NCI-H1048 (cell line): Measurements from ENCODE around the gene PLCB4.

Source experiments
- DNase-seq: peaks from one replicate; lab custom pipeline; 2025; lab: John Stamatoyannopoulos, UW

Gene PLCB4

DNA sequence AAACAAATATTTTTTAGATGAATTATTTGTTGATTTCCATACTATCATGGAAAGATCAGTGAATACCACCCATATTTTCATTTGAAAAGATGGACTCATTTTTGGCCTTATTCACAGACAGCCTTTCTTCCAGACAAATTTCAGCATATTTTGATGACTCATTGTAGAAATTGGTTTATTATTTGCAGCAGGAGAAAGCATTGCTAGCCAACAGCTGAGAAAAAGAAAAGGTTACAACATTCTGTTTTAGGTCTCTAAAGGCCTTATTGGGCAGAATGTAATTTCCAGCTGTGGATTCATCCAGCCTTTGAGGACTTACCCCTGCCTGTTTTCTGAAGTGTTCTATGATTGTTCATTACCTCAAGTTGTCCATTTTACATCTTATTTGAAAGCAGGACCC is 201.9 kb downstream of the PLCB4 start:
- no peak for DNase-seq

- no peak for DNase-seq
Measured at GRCh38 chr20:9276966-9277468, 208.1 kb downstream of the PLCB4 start.

DNA sequence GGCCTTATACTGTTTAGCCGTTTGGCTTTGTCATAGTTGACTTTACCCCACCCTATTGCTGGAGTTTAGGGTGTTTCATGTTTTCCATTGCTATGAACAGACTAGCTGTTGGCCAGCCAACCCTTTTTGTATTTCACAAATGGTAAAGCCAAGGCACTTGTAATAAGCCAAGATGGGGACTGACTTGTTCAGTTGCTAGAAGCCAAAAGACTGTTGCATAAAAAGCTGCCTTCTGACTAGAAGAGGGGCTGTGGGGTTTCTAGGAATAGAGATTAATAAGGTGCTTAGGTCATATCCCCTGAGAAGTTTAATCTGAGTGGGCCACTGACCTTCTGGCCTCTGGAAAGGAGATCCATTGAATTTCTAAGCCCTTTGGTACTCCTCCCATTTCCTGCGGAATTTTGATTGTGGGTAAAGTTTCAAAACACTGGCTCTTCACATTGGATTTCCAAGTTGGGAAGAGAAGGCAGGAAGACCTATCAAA is 211.1 kb downstream of the PLCB4 start:
- no peak for DNase-seq

- DNase-seq, result no peak
Measured at GRCh38 chr20:9280666-9281065, 211.8 kb downstream of the PLCB4 start.

GRCh38 chr20:9281803-9282202 is 212.9 kb downstream of the PLCB4 start:
- DNase-seq, result no peak

DNA sequence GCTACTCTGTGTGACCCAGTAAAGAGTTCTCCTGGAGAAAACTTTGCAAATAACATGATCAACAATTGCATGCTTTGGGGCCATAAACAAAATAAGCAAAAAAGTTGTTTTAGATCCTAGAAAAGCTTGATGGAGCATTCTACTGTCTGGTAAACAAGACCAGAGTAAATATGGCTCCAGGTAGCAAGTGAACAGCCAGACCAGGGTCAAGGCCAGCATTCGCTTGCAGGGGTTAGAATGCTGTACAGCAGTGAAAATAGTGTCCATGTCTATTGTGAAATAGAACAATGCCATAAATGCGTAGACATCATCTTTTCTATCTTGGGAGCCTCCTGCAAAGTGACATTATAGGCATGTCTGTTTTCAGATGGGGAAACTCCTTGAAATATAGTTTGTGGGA is 216.7 kb downstream of the PLCB4 start:
- DNase-seq, result no peak

- no peak for DNase-seq
Measured at GRCh38 chr20:9286501-9287461, 217.9 kb downstream of the PLCB4 start.

DNA sequence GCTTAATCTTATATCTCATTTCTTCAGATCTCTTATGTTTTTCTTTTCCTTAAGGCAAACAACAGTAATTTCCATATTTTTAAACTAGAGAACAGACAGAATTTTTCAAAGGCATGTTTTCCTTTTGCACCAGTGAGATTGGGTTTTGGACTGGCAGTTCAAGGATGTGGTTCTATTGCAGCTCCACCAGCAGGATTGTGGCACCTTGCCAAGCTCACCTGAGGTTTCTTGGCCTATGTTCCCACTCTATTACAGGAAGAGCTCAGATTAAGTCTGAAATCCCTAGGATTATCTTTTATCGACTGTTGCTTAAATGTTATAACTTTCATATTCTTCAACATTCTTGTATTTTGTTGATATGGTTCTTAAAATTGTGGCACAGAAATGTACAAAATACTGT is 218.9 kb downstream of the PLCB4 start:
- DNase-seq, result no peak

DNA sequence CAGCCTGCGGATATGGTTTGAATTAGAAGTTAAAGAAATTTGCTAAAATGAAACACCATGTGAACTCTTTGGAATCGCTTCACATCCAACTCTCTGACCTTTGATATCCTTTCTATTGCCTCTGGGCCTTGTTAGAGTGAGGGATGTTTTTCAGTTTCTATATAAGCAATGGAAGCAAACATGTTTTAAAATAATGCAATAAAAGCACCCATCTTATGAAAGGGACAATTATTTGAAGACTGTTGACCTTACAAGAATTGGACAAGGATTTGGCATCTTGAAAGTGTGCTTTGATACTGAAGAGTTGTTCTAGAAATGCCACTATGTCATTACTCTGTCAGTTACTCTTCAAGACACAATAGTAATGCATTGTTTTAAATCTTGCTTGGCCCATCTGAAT is 221.4 kb downstream of the PLCB4 start:
- DNase-seq, result no peak

DNA sequence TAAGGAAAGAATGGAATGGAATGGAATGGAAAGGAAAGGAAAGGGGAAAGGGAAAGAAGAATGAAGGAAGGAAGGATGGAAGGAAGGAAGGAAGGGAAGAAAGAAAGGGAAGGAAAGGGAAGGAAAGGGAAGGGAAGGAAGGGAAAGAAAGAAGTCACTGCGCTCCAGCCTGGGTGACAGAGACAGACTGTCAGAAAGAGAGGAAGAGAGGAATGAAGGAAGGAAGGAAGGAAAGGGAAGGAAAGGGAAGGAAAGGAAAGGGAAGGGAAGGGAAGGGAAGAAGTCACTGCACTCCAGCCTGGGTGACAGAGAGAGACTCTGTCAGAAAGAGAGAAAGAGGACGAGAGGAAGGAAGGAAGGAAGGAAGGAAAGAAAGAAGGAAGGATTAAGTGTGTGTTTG is 224.3 kb downstream of the PLCB4 start:
- DNase-seq, result no peak

- no peak for DNase-seq
Measured at GRCh38 chr20:9294041-9294440, 225.2 kb downstream of the PLCB4 start.

GRCh38 chr20:9298906-9299305 is 230.0 kb downstream of the PLCB4 start:
- no peak for DNase-seq

DNA sequence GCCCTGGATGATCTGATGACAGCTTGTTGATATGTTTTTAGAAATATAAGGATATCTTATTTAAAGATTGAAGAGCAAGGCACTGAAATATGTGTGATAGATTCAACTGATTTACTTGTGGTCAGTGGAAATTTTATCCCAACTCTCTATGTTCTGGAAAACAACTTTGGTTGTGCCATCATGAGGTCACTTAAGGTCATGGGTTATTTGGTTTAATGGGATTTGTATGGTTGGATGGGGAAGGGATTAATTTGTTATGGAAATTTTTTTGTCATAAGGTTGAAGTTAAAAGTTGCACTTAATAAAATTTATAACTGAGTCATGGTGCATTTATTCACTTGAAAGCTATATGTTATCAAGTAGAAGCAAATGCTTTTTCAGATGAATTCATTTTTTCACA is 231.2 kb downstream of the PLCB4 start:
- DNase-seq, result no peak

DNA sequence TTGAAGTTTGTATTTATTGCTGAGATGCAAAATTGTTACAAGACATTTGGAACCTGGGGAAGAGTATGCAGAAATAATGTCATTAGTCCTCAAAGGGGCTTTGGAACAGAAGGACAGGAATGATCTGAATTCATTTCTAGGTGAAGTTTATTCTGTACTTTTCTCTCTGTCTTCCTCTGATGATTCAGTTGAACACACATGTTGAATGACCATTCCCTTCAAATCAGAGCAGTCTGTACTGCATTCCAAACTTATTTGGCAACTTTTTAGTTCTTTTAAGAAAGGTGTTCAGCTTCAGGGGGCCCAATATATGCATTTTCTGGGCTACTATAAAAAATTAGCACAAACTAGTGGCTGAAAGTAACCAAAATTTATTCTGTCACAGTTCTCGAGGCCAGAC is 231.6 kb downstream of the PLCB4 start:
- DNase-seq, result no peak

- DNase-seq, result peak; percentile 80
Measured at GRCh38 chr20:9301129-9302090, 232.5 kb downstream of the PLCB4 start.

DNA sequence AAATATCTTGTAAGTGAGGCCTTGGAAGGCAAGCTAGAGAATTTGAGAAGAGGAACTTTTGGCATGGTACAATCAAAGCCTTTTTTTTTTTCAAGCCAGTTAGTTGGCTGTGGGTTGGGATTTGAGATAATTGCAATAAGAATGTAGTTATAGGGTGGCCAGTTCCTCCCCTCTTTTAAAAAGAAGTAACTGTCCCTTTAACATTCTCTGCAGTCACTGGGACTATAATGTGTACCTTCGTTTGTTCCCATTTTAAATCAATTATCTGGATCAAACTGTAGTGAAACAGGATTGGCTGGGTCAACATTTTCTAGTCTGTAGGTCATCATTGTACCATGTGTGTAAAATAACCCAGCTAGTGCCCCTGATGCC is 233.2 kb downstream of the PLCB4 start:
- no peak for DNase-seq

DNA sequence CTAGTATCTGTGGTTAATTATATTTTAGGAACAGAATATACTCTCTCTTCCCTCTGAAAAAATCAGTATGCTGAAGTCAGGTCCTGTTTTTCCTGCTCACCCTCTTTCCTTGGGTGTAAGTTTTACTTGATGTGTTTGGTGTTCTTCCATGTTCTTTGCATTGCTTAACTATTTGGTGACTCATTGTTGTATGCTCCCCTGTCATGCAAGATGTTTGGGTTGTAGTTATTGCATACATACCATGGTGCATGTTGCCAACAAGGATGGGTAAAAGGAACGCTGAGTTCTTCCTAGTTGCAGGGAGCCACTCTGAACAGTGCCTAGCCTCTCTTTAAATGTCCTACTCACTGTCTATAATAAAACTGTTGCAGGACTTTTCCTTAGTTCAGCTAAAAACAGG is 237.6 kb downstream of the PLCB4 start:
- DNase-seq, result no peak

DNA sequence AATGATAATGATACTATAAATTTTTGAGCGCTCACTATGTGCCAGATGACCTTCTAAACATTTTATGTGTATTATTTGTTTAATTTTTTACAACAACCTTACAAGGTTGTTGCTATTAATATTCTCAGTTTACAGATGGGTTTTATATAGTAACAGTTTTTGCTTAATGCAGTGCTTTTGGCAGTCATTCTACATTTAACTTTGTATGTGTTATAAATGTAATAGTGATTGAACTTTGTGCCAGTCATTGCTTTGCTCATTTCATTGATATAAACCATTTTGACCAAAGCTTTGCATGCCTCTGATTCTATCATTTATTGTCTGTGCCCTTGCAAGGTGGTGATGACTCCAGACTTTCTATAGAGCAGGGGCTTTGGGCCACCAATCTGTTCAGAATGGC is 239.2 kb downstream of the PLCB4 start:
- DNase-seq, result no peak

- DNase-seq, result no peak
Measured at GRCh38 chr20:9311132-9311531, 242.2 kb downstream of the PLCB4 start.

GRCh38 chr20:9319687-9320384 is 250.9 kb downstream of the PLCB4 start:
- DNase-seq, result no peak

DNA sequence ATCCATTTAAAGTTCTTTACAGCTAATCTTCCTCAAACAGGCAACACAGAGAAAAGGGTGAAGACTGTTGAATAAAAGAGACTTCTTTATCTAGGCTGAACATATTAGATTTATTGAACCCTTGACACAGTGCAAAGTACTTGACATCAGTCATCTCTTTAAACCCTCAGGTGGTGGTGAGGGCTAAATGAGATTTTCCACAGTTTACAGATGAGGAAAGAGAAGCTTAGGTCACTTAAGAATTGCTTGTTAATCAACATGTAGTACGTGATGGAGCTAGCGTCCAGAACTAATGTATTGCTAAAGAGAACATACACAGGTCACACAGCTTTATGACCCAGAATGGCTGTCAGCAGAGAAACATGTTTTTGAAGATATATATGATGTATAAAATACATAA is 252.1 kb downstream of the PLCB4 start:
- no peak for DNase-seq

DNA sequence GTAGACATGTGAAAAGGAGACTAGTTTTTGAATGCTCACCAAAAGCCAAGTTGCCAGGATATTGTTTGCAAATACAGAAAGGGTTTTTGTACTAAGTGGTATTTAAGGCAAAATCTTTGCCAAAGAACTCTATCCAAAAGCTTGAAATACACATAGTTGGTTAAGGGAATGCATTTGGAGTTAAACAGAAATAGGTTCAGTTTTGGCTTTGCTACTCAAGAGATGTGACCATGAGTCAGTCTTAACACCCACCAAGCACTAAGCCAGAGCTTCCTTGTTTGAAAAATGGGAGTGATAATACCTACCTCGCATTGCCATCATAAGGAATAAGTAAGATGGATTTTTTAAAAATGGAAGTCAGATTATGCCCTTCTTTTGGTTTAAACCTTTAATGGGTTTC is 253.8 kb downstream of the PLCB4 start:
- DNase-seq, result no peak
